Activated CD4-positive, alpha-beta memory T cell treated with anti-CD3 and anti-CD28 coated beads, Interleukin-2, amount 10 ng/mL, durations not matched to agents 7 days and 5 days (primary cell): ENCODE results near the gene KIF25. TPM values are rescaled to one million over a fixed set of nuclear protein-coding genes. Genes with fewer than 3 reads are reported as not detected.
A peak's percentile ranks its signal among the peaks of the same experiment; 100 is the strongest.

Experiments
- CTCF ChIA-PET: fragments of 350-600 bp; sonication (Branson Sonifier 250); formaldehyde crosslinking; loops from one replicate; lab custom pipeline; 2021; ENCODE audit warnings: antibody characterized with exemption, inconsistent platforms; lab: Charles Lee
- POLR2A ChIA-PET: fragments of 350-600 bp; sonication (Branson Sonifier 250); formaldehyde crosslinking; loops from one replicate; lab custom pipeline; 2021; ENCODE audit warnings: antibody characterized with exemption; lab: Charles Lee
- DNase-seq: peaks from one replicate; pipeline ENCODE4 v3.0.0-alpha.2; 2020
- H3K27ac Mint-ChIP-seq: one replicate; pipeline ENCODE4 v1.8.0; 2021; ENCODE audit warnings: mild to moderate bottlenecking, mixed read lengths
- H3K27me3 Mint-ChIP-seq: one replicate; pipeline ENCODE4 v1.8.0; 2021; ENCODE audit warnings: mixed read lengths
- H3K36me3 Mint-ChIP-seq: one replicate; pipeline ENCODE4 v1.8.0; 2021; ENCODE audit warnings: low read depth, mixed read lengths
- H3K4me1 Mint-ChIP-seq: one replicate; pipeline ENCODE4 v1.8.0; 2021; ENCODE audit warnings: mixed read lengths
- H3K4me3 Mint-ChIP-seq: one replicate; pipeline ENCODE4 v1.8.0; 2021; ENCODE audit warnings: mild to moderate bottlenecking, mixed read lengths
- H3K9me3 Mint-ChIP-seq: one replicate; pipeline ENCODE4 v1.8.0; 2021; ENCODE audit warnings: mixed read lengths
- total RNA-seq, 2 experiments: library from RNA; stranded (reverse); gene quantifications; one replicate each; pipeline ENCODE4 v1.2.3, GENCODE V29; 2021

KIF25 gene
- total RNA-seq, 2 experiments from 2014 or later = not detected

DNA sequence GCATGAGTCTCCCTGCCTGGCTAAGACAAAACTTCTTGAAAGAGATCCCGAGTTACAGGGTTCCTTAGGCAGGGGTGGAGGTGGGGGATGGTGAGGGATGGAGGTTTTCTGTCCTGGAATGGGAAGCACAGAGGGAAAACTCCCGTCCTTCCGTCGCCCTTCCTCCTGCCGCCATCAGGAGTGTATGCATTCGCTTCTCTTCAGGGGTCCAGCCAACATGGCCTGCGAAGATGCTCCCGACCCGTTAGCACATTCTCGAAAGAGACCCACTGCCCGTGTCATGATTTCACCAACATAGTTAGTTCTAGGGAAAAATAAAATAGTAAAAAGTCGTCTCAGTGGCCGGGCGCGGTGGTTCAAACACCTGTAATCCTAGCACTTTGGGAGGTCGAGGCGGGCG, 37.1 kb downstream of the KIF25 start:
- POLR2A ChIA-PET = no interaction called here
- no peak for DNase-seq
- no peak overlapping the region for H3K4me3 Mint-ChIP-seq
- peaks cover 2% of the 10 kb centered on the region for H3K36me3 Mint-ChIP-seq
- no peak overlapping the region for H3K27ac Mint-ChIP-seq
- peaks cover 10% of the 10 kb centered on the region for H3K4me1 Mint-ChIP-seq
- CTCF ChIA-PET = no interaction called here
- peaks cover 19% of the 10 kb centered on the region for H3K27me3 Mint-ChIP-seq
- H3K9me3 Mint-ChIP-seq = peaks cover 12% of the 10 kb centered on the region

DNA sequence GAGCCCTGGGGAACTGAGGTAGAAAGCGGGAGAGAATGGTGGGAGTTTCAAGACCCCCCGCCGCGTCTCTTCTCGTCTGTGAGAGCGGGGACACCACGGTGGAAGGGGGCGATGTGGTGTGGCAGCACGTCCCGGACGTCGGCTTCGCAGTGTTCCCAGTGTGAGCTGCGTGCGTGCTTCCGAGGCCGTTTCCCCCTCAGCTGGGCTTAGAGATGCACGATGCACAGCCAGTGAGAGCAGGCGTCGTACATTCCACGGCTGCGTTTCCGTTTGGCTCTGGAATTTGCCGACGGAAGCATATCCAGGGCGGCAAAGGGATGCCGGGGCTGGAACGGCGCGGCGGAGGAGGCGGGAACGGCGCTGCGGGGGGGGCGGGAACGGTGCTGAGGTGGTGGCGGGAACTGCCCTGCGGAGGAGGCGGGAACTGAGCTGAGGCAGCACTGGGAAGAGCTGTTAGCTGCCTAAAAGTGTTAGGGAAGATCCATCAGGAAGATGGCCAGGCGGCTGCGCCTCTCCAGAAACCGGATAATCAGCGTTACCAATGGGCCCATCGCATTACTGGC, 37.7 kb downstream of the KIF25 start:
- peaks cover 10% of the 10 kb centered on the region for H3K4me1 Mint-ChIP-seq
- DNase-seq = no peak
- POLR2A ChIA-PET = no interaction called here
- CTCF ChIA-PET = no interaction called here
- H3K36me3 Mint-ChIP-seq = peaks cover 2% of the 10 kb centered on the region
- peaks cover 17% of the 10 kb centered on the region for H3K9me3 Mint-ChIP-seq
- H3K27ac Mint-ChIP-seq = no peak overlapping the region
- peak overlapping the region; percentile 65 for H3K4me3 Mint-ChIP-seq
- peaks cover 19% of the 10 kb centered on the region for H3K27me3 Mint-ChIP-seq

DNA sequence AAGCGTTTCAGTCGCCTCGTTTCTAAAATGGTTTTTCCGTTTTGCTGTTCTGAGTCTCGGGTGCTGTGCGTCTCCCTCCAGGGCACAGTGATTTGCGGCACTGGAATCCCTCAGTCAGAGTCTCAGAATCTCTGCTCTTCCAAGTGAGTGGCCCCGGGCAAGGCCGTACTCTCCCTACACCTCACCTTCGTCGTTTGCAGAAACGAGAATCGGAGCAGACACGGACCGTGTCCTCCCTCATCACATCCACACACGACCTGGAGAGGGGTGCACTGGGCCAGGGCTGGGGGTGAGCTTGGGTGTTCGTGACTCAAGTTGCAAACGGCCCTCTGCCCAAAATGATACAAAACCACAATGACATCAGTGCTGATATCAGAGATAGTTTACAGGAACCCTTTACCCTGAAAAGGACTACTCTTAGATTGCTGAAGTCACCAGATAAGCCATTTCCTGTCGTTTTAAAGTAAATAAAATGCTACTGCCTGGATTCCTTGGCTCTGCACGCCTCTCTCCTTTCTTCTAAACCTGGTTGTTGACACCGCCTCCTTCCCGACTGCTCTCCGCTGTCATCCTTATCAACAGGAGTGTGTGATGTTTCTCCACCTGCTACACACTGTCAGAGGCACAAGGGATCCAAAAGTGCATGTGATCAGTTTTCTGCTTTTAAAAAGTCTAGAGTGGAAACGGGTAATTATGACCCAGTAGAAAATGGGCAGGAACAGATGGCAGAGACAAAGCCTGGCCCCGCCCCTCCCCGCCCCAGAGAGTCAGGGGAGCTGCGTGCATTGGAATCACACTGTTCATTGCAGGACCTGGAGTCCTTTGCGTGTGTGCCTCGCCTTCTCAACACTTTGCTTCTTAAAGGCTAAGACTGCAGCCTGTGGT, 38.4 kb downstream of the KIF25 start:
- ChIA-PET CTCF (no interaction called here), POLR2A (no interaction called here)
- H3K4me3 Mint-ChIP-seq = peak overlapping the region; percentile 65
- H3K27ac Mint-ChIP-seq = peak overlapping the region; percentile 78
- no peak for DNase-seq
- peaks cover 10% of the 10 kb centered on the region for H3K4me1 Mint-ChIP-seq
- H3K27me3 Mint-ChIP-seq = peaks cover 19% of the 10 kb centered on the region
- H3K36me3 Mint-ChIP-seq = peaks cover 2% of the 10 kb centered on the region
- peaks cover 17% of the 10 kb centered on the region for H3K9me3 Mint-ChIP-seq

DNA sequence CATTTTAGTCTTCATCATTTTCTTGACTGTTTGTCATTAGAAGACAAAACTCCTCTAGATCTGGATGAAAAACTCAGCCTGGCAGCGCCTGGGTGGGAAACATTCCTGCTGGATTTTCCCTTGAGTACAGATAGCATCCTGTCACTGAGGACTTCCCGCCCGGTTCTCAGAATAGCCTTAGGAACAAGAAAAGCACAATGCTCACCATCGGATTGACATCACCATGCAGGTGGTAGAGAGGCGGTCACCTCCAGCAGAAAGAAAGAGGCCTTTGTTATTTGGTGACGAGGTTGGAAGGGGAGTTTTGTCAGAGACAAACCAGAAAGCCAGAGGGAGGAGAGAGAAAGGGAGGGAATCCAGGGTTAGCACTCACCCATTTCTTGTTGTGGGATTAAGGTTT, 39.8 kb downstream of the KIF25 start:
- CTCF ChIA-PET = no interaction called here
- H3K4me3 Mint-ChIP-seq = no peak overlapping the region
- H3K4me1 Mint-ChIP-seq = peaks cover 10% of the 10 kb centered on the region
- POLR2A ChIA-PET = no interaction called here
- peaks cover 2% of the 10 kb centered on the region for H3K36me3 Mint-ChIP-seq
- H3K27me3 Mint-ChIP-seq = peaks cover 19% of the 10 kb centered on the region
- DNase-seq = no peak
- peaks cover 20% of the 10 kb centered on the region for H3K9me3 Mint-ChIP-seq
- H3K27ac Mint-ChIP-seq = no peak overlapping the region

DNA sequence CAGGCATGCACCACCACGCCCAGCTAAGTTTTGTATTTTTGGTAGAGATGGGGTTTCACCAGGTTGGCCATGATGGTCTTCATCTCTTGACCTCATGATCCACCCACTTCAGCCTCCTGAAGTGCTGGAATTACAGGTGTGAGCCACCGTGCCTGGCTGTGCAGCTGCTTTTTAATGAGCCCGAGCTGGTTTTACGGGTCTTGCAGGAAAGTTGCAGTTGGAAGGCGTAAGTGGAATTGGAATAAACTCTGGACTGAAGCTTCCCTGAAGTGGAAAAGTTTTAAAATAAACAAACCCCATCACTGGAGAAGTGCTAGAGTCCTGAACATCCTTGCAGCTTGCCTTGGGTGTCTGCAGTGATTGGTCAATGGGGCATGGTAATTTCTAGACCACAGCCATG, 40.4 kb downstream of the KIF25 start:
- DNase-seq = no peak
- peaks cover 2% of the 10 kb centered on the region for H3K36me3 Mint-ChIP-seq
- H3K4me1 Mint-ChIP-seq = peaks cover 10% of the 10 kb centered on the region
- H3K9me3 Mint-ChIP-seq = peaks cover 20% of the 10 kb centered on the region
- H3K4me3 Mint-ChIP-seq = no peak overlapping the region
- no peak overlapping the region for H3K27ac Mint-ChIP-seq
- peaks cover 19% of the 10 kb centered on the region for H3K27me3 Mint-ChIP-seq
- ChIA-PET CTCF (no interaction called here), POLR2A (no interaction called here)

DNA sequence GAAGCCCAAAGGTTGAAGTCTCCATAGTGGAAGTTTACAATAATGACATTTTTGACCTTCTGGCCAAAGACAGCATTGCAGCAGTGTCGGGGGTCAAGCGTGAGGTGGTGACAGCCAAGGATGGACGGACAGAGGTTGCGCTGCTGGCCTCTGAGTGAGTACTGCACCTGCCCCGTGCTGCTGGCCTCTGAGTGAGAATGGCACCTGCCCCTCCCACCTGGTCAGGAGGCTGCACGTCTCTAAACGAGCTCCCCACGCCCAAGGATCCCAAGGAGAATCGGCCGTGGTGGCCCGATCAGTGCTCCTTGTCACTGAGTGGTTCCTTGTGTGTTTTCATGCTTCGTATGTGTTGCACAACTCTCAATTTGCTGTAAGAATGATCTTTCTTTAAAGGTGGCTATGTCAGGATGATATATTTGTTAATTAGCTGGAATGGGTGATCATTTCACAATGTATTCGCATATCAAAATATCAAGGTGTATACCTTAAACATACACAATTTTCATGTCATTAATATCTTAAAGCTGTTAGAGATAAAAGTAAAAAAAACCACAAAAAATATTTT, 41.2 kb downstream of the KIF25 start:
- H3K27me3 Mint-ChIP-seq = peaks cover 18% of the 10 kb centered on the region
- POLR2A ChIA-PET = no interaction called here
- DNase-seq = no peak
- peaks cover 10% of the 10 kb centered on the region for H3K4me1 Mint-ChIP-seq
- H3K36me3 Mint-ChIP-seq = peaks cover 2% of the 10 kb centered on the region
- H3K9me3 Mint-ChIP-seq = peaks cover 20% of the 10 kb centered on the region
- H3K27ac Mint-ChIP-seq = no peak overlapping the region
- H3K4me3 Mint-ChIP-seq = no peak overlapping the region
- CTCF ChIA-PET = no interaction called here

DNA sequence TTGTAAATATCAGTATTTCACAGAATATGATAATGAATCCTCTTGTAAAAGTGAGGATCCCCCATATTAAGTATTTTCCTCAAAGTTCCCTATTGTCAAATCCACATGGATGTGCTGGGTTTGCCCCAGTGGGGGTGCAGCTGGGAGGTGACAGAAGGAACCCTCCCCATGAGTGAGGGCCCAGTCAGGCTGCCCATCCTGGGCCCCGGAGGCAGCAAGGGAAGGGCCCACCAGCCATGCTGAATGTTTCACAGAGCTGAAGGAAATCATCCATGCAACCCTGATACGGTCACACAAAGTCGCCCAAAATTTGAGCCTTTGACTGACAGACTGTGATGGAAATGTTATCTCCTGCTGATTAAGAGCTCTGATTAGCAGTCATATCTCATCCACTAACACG, 41.8 kb downstream of the KIF25 start:
- Mint-ChIP-seq H3K4me1 (peaks cover 10% of the 10 kb centered on the region), H3K27ac (no peak overlapping the region), H3K36me3 (peaks cover 2% of the 10 kb centered on the region), H3K4me3 (no peak overlapping the region), H3K27me3 (peaks cover 15% of the 10 kb centered on the region), H3K9me3 (peaks cover 18% of the 10 kb centered on the region)
- DNase-seq = no peak
- ChIA-PET POLR2A (no interaction called here), CTCF (no interaction called here)

DNA sequence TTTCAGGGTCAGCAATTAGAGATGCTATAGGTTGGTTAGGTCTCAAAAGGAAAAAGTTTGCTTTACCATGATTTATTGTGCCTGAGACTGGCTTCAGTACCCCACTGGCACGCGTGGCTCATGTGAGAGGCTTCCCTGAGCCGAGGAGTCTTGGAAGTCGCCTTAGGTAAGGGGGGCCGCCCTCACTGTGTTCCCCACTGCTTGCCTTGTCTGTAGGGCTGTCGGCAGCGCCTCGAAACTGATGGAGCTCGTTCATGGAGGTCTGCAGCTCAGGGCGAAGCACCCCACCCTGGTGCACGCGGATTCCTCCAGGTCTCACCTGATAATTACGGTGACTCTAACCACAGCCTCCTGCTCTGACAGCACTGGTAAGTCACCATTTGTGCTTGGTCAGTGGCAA, 42.4 kb downstream of the KIF25 start:
- ChIA-PET POLR2A (no interaction called here), CTCF (no interaction called here)
- peaks cover 10% of the 10 kb centered on the region for H3K4me1 Mint-ChIP-seq
- no peak overlapping the region for H3K27ac Mint-ChIP-seq
- peaks cover 16% of the 10 kb centered on the region for H3K9me3 Mint-ChIP-seq
- no peak overlapping the region for H3K4me3 Mint-ChIP-seq
- DNase-seq = no peak
- peaks cover 2% of the 10 kb centered on the region for H3K36me3 Mint-ChIP-seq
- peaks cover 11% of the 10 kb centered on the region for H3K27me3 Mint-ChIP-seq

DNA sequence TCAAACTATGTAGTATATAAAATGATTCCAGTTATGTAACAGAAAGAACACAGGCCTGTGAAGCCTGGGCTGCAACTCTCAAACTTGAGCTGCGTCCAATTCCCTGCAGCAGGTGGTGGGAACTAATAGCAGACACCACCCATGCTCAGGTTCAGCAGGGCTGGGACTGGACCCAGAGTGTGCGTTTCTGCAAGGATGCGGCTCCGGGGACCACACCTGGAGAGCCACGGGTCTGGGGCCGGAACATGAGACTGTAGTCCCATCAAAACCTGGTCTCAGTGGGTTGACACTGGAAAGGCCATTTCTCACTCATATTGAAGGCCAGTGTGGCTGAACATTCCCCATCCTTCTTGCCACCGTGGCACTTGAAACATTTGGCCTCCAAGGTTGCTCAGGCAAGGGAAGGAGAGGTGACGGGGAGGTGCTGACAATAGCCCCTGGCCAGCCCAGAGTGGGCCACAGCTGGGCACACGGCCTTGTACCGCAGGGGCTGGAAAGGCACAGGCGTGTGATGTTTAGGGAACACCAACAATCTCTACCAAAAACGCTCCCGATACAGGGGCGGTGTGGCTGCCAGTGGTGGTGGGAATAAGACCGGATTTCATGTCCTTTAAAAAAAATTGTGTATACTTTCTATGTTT, 43.5 kb downstream of the KIF25 start:
- CTCF ChIA-PET = no interaction called here
- no peak overlapping the region for H3K4me3 Mint-ChIP-seq
- H3K27ac Mint-ChIP-seq = no peak overlapping the region
- peaks cover 16% of the 10 kb centered on the region for H3K9me3 Mint-ChIP-seq
- H3K36me3 Mint-ChIP-seq = peaks cover 2% of the 10 kb centered on the region
- no peak for DNase-seq
- H3K27me3 Mint-ChIP-seq = peaks cover 2% of the 10 kb centered on the region
- POLR2A ChIA-PET = no interaction called here
- peaks cover 5% of the 10 kb centered on the region for H3K4me1 Mint-ChIP-seq

DNA sequence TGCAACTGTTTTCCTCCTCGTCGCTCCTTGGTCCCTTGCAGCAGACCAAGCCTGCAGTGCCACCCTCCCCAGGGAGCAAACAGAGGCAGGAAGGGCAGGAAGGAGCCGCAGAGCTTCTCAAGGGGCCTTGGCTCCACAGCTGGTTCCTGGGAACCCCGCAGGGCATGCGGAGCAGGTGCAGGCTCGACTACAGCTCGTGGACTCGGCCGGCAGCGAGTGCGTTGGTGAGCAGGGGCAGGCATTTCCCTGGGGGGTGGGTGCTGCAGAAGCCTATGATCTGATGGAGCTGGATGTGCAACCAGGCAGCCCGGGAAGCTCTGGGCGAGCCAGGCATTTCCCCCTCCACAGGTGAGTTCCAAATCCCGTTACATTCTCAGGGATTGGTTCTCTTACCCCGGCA, 44.5 kb downstream of the KIF25 start:
- Mint-ChIP-seq H3K36me3 (peaks cover 2% of the 10 kb centered on the region), H3K4me1 (no peaks in the 10 kb centered on the region), H3K4me3 (no peak overlapping the region), H3K27ac (no peak overlapping the region), H3K27me3 (no peaks in the 10 kb centered on the region), H3K9me3 (peaks cover 14% of the 10 kb centered on the region)
- POLR2A ChIA-PET = no interaction called here
- no peak for DNase-seq
- CTCF ChIA-PET = no interaction called here

DNA sequence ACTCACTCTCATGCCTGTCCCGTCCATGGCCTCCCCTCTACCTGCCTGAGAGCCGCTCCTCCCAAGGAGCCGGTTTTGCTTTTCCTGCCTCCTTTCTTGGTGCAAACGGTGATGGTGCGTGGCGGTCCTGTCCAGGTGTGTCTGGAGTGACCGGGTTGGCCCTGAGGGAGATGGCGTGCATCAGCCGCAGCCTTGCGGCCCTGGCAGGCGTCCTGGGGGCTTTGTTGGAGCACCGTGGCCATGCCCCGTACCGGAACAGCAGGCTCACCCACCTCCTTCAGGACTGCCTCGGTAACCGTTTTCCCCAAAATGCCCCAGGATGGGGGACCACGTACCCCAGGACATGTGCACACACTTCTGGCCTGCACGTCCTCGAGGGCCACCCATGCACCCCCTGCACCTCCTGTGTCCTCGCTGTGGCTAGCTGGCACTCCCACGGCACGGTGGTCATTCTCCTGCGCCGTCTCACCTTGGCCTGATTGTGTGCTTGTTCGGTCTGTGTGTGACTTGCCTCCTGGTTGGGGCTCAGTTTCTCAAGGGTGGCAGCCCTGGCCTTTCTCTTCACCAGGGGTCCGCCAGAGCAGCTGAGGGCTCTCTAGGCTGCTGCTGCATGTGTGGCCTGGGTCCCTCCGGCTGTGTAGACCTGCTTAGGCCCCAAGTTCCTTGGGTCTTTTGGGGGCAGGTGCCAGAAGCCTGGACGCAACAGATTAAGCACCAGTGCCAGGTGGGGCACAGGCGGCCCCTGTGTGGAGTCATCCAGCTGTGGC, 45.1 kb downstream of the KIF25 start:
- Mint-ChIP-seq H3K27me3 (no peaks in the 10 kb centered on the region), H3K36me3 (peaks cover 2% of the 10 kb centered on the region), H3K9me3 (peaks cover 11% of the 10 kb centered on the region), H3K4me1 (no peaks in the 10 kb centered on the region), H3K4me3 (no peak overlapping the region), H3K27ac (no peak overlapping the region)
- CTCF ChIA-PET = no interaction called here
- POLR2A ChIA-PET = no interaction called here
- DNase-seq = no peak

DNA sequence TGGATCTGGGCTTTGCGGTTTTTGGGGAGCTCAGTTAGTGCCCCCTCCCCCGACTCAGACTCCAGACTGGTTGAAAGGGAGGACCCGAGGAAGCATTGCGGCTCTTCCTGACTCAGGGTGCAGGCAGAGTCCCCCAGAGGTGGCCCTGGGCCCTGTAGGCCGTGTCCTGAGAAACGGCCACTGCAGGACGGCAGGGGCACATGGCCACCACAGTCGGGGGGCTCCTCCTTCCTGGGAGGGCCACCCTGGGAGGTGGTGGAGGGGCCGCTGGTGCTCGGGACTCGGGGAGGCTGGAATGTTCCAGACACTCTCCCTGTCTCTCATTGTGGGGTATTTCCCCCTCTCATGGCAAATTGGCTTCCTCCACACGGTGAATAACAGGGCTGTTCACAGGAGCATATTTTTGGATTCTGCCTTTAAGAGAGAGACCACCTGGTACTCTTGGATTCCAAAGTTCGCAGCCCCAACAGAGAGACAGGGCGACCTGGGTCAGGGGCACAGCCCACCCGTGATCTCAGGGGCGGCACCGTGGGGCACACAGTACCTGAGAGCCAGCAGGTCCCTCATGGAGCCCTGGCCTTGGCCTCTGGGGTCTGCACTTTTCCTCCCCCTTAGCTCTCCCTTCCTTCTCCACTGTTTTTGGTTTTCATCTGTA, 45.8 kb downstream of the KIF25 start:
- Mint-ChIP-seq H3K27me3 (no peaks in the 10 kb centered on the region), H3K36me3 (peaks cover 2% of the 10 kb centered on the region), H3K4me1 (no peaks in the 10 kb centered on the region), H3K9me3 (peaks cover 11% of the 10 kb centered on the region), H3K4me3 (no peak overlapping the region), H3K27ac (no peak overlapping the region)
- CTCF ChIA-PET = no interaction called here
- POLR2A ChIA-PET = no interaction called here
- DNase-seq = no peak
